HG03558 (cell line): ENCODE results near the gene MMP23B.

ENCODE experiments used
- ATAC-seq: cut with Tn5 transposase; IDR thresholded peaks from one replicate; pipeline ENCODE4 v1.9.1; 2021; ENCODE audit warnings: moderate number of reproducible peaks; ENCODE audit not compliant: unreplicated experiment; ENCODE audit errors: extremely low read depth

Gene MMP23B

GRCh38 chr1:1683104-1683905, 51.3 kb downstream of the MMP23B start:
- no peak for ATAC-seq
